C4-2B (cell line): ENCODE data around the gene STK4.

Experiments
- H3K27ac ChIP-seq: fragments of 450-650 bp; 2 replicates; pipeline ENCODE4 v1.5.1; 2017
- CTCF ChIP-seq: fragments of 450-650 bp; conservative IDR thresholded peaks from 2 replicates; pipeline ENCODE4 v1.5.1; 2017; ENCODE audit warnings: mild to moderate bottlenecking
- ZFX ChIP-seq: fragments of 450-650 bp; IDR thresholded peaks from 2 replicates; pipeline ENCODE4 v1.6.1; 2017

The STK4 gene

DNA sequence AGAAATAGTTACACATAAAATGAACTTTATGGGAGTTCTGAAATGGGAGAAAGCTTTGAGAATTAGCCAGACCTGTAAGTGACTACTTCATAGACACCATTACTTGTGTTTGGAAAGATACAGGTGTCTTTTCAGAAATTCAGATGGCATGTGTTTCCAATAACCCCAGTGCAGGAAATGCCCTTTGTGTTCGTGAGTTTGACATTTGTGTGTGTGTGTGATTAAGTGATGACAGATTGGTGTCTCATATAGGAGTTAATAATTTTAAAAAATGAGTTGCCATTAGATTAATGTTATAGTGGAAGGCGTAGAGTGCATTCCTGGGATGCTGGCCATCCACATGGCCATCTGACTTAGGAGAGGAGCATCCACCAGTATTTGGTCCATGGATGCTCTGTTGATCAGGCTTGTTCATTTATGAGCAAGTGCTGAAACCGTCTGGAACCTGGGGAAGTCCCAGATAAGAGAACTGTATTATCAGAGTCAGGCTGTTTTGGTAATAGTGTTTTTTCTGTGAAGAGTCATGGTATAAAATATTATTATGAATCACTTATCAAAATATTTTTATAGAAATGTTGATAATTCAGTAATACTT is 3.1 kb downstream of the STK4 start:
- no peak overlapping the region for H3K27ac ChIP-seq
- TF ChIP-seq CTCF, result no peak
- no peak for TF ChIP-seq ZFX

DNA sequence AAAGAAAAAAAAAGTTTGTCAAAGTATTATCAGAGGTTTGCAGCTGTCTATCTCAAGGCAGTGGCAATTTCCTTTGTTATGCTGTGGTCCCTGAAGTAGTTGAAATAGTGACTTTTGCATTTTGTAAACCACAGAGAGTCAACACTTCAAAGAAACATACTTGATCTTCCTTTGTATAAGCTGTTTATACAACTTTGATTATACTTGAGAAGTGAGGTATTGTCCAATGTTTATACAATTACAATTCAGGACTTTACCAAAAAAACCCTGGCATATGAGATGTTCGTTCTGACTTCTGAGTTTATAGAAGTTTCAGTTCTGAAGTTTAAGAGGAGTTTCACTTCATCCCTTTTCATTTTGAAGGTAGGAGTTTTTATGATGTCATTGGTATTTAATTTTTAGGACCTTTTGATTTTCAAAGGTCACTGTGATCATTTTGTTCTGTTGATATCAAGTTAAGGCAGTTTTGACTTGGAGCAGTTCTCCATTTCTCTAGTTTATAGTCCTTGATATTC is 4.0 kb downstream of the STK4 start:
- TF ChIP-seq ZFX (no peak), CTCF (no peak)
- H3K27ac ChIP-seq, result no peak overlapping the region

GRCh38 chr20:44973053-44973452 is 6.7 kb downstream of the STK4 start:
- no peak overlapping the region for H3K27ac ChIP-seq
- TF ChIP-seq ZFX, result no peak

GRCh38 chr20:44976698-44977097 is 10.4 kb downstream of the STK4 start:
- H3K27ac ChIP-seq, result no peak overlapping the region
- TF ChIP-seq CTCF (no peak), ZFX (no peak)

DNA sequence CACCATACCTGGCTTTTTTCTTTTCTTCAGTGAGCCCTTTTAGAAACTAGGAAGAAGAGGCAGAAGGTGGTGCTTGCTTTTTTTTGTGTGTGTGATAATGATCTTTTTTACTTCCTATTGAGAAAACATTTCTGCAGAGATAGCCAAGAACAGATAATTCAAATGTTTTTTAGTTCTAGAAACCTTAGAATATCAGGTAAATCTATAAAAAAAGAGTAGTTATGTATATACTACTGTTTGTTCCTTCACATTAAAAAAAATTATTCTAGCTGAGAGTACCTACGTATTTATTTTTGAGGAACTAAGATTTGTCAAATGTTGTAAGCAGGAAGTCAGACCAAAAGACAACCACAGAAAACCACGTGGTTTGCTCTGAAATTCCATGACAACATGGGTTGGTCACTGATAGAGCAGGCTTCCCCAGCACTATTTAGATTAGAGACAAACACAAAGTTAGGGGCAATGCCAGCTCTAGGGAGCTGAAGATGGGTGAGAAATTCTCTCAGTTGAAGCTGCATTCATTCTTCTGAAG is 12.8 kb downstream of the STK4 start:
- TF ChIP-seq CTCF (no peak), ZFX (no peak)
- peak overlapping the region; percentile 59 for H3K27ac ChIP-seq

DNA sequence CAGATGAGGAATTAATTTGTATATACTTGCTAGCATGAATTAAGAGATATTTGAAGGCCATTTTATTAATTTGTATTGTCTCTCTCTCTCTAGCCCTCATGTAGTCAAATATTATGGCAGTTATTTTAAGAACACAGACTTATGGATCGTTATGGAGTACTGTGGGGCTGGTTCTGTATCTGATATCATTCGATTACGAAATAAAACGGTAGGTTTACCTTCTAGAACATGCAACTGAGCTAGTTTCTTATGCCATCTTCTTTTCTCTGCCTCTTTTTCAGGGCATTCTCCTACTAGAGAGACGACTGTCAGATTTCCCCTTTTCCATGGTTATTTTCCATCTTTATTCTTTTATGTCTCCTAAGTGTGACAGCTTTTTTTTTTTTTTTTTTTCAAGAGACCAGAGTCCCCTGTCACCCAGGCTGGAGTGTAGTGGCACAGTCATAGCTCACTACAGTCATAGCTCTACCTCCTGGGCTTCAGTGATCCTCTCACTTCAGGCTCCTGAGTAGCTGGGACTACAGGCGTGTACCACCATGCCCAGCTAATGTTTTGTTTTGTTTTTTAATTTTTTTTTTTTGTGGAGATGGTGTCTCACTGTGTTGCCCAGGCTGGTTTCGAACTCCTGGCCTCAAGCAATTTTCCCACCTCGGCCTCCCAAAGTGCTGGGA is 15.6 kb downstream of the STK4 start:
- TF ChIP-seq ZFX, result no peak
- TF ChIP-seq CTCF, result no peak

DNA sequence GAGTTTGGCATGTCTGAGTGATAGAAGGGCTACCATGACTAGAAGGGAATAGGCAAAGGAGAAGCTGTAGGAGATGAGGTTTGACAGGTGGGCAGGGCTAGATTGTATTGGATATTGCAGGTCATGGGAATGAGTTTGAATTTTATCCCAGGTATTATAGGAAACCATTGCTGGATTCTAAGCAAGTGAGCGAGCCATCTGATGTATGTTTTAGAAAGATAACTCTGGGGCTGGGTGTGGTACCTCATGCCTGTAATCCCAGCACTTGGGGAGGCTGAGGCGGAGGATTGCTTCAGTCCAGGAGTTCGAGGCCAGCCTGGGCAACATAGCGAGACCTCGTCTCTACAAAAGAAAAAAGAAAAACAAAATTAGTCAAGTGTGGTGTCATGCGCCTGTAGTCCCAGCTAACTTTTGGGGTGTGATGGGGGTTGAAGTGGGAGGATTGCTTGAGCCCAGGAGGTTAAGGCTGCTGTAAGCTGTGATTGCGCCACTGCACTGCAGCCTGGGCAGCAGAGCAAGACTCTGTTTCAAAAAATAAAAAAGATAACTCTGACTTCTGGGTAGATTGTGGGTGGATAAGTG is 16.9 kb downstream of the STK4 start:
- no peak for TF ChIP-seq ZFX
- TF ChIP-seq CTCF, result no peak

More for the DNA sequence above, 15.6 kb downstream of the STK4 start:
- no peak overlapping the region for H3K27ac ChIP-seq

More for the DNA sequence above, 16.9 kb downstream of the STK4 start:
- H3K27ac ChIP-seq, result no peak overlapping the region
